ENCODE results near the gene NEK6. TPM values are rescaled to one million over a fixed set of nuclear protein-coding genes. Genes with fewer than 3 reads are reported as not detected.

NEK6 gene
- total and polyA plus RNA-seq, 9 of the 15 experiments (the other 6 are each of a cell fraction or from before 2014, with no cell fraction given) = 3.1 to 19.0 (median 8.4) TPM

DNA sequence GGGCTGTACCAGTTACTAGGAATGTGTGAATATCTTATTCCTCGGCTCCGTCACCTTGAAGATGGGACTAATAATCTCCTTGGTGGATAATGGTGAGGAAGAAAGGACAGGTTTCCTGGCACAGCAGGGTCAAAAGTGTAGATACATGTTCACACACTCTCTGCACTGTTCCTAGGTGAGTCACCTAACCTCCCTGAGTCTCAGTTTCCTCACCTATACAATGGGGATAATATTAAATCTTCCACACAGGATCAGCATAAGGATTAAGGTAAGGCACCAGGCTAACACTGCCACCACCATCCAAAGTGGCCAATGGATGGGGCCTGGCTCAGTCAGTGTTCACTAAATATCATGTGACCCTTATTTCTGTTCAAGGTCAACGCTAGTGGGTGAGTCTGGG, 90.6 kb downstream of the NEK6 start:
- no peak for ATAC-seq
- Histone ChIP-seq H3K4me1 (replicated peaks in 1 of 2; ENCODE audit: control insufficient read depth in 2 of 2, insufficient read depth in 2 of 2, low read length in 2 of 2) (peaks cover 0 to 25% of the 10 kb centered on the region in 2 experiments; a peak in 3 of 5 replicates), H3K27ac (ENCODE audit: extremely low read depth, low read depth, low read length) (no peak overlapping the region), H3K27me3 (ENCODE audit: control insufficient read depth in 2 of 2, insufficient read depth in 2 of 2, low read length in 2 of 2) (no peaks in the 10 kb centered on the region), H3K4me3 (no peak overlapping the region), H3K79me2 (ENCODE audit: control insufficient read depth, insufficient read depth, low read length) (no peaks in the 10 kb centered on the region), H3K36me3 (ENCODE audit: control insufficient read depth, insufficient read depth, low read length) (peaks cover 74% of the 10 kb centered on the region), H3K4me2 (ENCODE audit: insufficient read depth, low read length) (no peak overlapping the region), H3K9me3 (replicated peaks; ENCODE audit: control insufficient read depth, insufficient read depth, low read depth, low read length) (no peaks in the 10 kb centered on the region), H3K9me1 (ENCODE audit: control insufficient read depth, insufficient read depth, low read length) (peaks cover 3% of the 10 kb centered on the region), H3K9ac (ENCODE audit: insufficient read depth in 1 of 2, low read depth in 2 of 2, low read length in 2 of 2) (no peak overlapping the region), H2AFZ (ENCODE audit: low read depth, low read length) (no peak overlapping the region), H4K20me1 (replicated peaks; ENCODE audit: control insufficient read depth, insufficient read depth, low read length) (peaks cover 4% of the 10 kb centered on the region; the same call in 1 of the 2 replicates)
- WGBS (ENCODE audit: insufficient coverage, low coverage, missing lambda C conversion rate) = 83% methylated on average over 3 of the region's 3 CpGs
- CTCF ChIA-PET (ENCODE audit: low intra/inter-chr PET ratio) = no interaction called here
- TF ChIP-seq RBM25 (IDR thresholded peaks at IDR 0.05; ENCODE audit: low read depth, low read length, severe bottlenecking) = peak; percentile 87
- 0 out of 2 replicates have a peak, but pooled peaks have one; percentile 10 for TF ChIP-seq POLR2AphosphoS5 (IDR thresholded peaks at IDR 0.05; ENCODE audit: control insufficient read depth, insufficient read depth, low read depth, low read length)
- TF ChIP-seq ZBTB7A (IDR thresholded peaks at IDR 0.05; ENCODE audit: borderline replicate concordance, control insufficient read depth, low read depth, low read length) = no peak
- TF ChIP-seq ESRRA (IDR thresholded peaks at IDR 0.05; ENCODE audit: borderline replicate concordance, low read depth) = peak; percentile 44; the same call in 1 of the 2 replicates
- TF ChIP-seq, protein P1, sequence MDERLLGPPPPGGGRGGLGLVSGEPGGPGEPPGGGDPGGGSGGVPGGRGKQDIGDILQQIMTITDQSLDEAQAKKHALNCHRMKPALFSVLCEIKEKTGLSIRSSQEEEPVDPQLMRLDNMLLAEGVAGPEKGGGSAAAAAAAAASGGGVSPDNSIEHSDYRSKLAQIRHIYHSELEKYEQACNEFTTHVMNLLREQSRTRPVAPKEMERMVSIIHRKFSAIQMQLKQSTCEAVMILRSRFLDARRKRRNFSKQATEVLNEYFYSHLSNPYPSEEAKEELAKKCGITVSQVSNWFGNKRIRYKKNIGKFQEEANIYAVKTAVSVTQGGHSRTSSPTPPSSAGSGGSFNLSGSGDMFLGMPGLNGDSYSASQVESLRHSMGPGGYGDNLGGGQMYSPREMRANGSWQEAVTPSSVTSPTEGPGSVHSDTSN (CRISPR knock-in tag; IDR thresholded peaks at IDR 0.05; ENCODE audit: low read depth) = no peak
- TF ChIP-seq, protein P1 (tag; conservative IDR thresholded peaks at IDR 0.05; ENCODE audit: low read depth) = no peak
- no peak for TF ChIP-seq POLR2AphosphoS2 (IDR thresholded peaks at IDR 0.05; ENCODE audit: low read length)
- TF ChIP-seq SMARCA5 (IDR thresholded peaks at IDR 0.05) = 0 out of 2 replicates have a peak, but pooled peaks have one; percentile 23
- no peak for TF ChIP-seq TRIM25 (IDR thresholded peaks at IDR 0.05; ENCODE audit: borderline replicate concordance)
- TF ChIP-seq BCOR (IDR thresholded peaks at IDR 0.05) = 0 out of 2 replicates have a peak, but pooled peaks have one; percentile 32
- DNase-seq (ENCODE audit: extremely low read depth in 1 of 4, low spot score in 3 of 4) = no peak
- POLR2A ChIA-PET = interaction anchor here (1.0 kb wide), 1 partner anchor 43 kb away, joined by 3 read pairs; no protein-coding TSS in a partner anchor
- BruUV-seq (replicated peaks) = no TSS peak
- no peak for FAIRE-seq
- in situ Hi-C loops (cut with MboI) (no loop called here), intact Hi-C loops (cut with micrococcal nuclease) (no loop called here)

Data from K562 (cell line).